HG02759 (cell line): ENCODE measurements around the gene EYS.
"Not testable (repeated sequence)": the region's sequence is repeated elsewhere in the genome, so short reads cannot be mapped to it uniquely, and the experiment has no call there.

Source experiments
- ATAC-seq: cut with Tn5 transposase; IDR thresholded peaks from one replicate; pipeline ENCODE4 v1.9.1; 2021; ENCODE audit warnings: mild to moderate bottlenecking, moderate library complexity; ENCODE audit not compliant: unreplicated experiment

Gene EYS

DNA sequence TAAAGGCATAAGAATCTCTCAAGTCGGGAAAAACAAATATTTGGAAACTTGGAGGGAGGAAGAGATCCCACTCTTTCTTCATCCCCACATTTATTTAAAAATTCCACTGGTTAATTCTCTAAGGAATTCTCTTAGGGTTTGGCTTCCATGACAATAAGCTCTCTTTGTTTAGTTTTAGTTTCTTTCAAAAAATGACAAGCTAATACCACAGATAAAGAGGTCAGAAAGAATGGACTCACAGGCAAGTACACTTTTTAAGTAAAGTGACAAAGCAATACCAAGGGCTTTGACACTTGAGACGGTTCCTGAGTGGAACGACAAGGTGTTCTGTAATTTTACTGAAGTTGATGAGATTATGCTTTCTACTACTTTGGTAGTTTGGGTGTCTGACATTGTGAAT lies 1199.4 kb downstream of the EYS start:
- ATAC-seq, result no peak

DNA sequence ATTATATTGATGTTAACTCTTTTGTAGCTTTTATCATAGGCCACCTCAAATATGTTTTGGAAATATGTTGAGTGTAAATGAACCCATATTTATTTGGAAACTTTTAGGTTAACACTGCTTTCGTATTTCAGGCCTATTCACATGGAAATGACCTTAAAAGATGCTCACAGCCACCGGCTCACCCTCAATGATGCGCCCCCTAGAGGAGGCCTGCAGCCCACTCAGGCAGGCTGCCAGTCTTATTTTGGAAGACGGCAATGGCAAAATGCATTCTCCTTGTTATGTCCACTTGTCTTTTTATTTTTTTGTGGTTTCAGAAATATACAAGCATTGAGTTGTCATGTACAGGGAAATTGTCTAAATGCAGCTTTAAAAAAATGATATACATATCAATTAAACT lies 1201.7 kb downstream of the EYS start:
- ATAC-seq, result peak; percentile 48

DNA sequence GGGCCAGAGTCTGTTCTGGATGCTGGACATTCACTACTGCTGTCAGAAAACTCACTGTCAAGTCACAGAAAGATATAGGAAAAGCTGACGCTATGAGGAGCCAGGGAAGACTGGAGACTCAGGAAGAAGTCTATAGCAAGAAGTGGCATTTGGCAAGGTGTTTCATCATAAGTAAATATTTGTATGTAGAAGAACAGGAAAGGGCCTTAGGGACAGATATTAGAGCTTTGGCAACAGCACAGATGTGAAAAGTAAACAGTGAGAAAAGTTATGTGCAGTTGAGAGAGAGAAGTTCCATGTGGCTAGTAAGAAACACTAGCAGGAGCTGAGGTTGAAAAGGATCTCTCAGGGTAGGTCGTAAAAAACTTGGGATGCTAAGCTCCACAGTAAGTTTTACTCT lies 1202.5 kb downstream of the EYS start:
- ATAC-seq, result no peak

GRCh38 chr6:64502801-64503200 lies 1204.2 kb downstream of the EYS start:
- no peak for ATAC-seq

- ATAC-seq, result no peak
Observed at GRCh38 chr6:64497634-64498033, 1209.4 kb downstream of the EYS start.

DNA sequence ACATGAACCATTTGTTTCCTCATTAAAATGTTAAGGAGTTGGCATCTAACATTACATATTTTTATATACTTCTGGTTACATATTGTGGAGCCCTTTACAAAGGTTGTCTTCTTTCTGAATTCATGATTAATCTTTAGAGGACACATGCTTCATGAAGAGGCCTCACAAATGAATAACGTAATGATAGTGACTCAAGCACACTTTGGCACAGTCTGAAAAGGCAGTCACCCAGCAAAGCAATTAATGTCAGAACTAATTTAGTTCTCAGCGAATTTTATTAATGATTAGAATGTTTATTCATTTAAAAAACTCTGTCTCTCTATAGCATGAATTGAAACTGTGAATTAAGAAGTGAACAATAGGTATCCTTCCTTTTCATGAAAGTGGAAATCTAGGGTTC lies 1217.3 kb downstream of the EYS start:
- ATAC-seq, result no peak

GRCh38 chr6:64486578-64487351 lies 1220.3 kb downstream of the EYS start:
- no peak for ATAC-seq

DNA sequence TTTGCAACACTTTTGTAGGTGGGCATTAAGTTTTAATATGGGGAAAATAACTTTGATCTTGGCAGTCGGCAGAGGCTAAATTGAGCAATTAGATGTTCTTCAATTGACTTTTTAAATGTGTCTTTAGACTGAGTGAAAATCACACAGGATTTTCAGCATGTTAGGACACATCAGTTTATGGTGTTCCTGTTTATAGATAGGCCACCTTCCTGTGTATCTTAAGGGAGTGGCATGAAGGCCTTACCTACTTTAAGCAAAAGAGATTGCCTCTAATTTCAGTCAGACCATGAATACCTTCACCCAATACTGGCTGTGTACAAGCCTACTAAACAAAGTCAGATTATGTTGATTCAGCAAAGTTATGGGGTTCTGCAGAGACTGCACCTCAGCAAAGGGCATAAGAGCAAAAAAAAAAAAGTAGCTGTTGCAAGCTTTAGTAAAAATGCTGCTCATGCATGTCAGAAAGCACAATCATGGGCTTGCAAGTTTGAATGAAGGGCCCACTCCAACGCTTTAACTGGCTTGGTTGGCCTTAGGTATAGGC lies 1223.0 kb downstream of the EYS start:
- ATAC-seq, result no peak

GRCh38 chr6:64482631-64483030 lies 1224.4 kb downstream of the EYS start:
- no peak for ATAC-seq

DNA sequence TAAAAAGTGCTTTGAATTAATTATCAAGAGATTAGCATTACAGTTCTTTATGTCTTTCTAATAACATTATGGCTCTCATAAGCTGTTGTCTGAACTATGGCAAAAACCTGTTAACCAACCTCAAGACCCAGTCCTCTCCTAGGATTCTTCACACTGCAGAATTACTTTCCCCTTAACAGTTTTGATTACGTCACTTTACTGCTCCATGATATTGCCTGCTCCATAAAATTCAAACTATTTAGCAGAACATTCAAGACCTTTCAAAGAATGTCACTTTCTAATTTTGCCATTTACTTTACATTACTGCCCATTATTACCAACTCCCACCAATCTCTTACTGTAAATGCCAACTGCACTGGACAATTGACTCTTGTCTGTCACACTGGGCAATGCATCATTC lies 1227.9 kb downstream of the EYS start:
- no peak for ATAC-seq

DNA sequence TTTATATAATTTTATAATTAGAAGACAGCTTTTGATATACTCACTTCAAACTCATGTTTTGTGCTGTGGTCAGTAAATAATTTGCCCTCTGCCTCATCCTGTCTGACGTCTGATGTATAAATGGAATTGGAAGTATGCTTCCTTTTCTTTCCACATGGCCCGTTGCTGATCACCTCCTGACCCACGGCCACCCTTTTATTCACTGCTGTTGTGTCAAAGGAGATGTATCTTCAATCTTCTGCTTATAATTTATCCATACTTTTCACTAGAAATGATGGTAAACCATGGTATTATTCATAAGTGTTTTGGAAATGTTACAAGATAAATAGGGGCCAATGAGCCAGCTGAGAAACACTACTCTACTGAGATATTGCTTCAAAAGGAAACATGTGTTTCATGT lies 1229.6 kb downstream of the EYS start:
- ATAC-seq, result no peak

GRCh38 chr6:64476935-64477334 lies 1230.1 kb downstream of the EYS start:
- no peak for ATAC-seq

DNA sequence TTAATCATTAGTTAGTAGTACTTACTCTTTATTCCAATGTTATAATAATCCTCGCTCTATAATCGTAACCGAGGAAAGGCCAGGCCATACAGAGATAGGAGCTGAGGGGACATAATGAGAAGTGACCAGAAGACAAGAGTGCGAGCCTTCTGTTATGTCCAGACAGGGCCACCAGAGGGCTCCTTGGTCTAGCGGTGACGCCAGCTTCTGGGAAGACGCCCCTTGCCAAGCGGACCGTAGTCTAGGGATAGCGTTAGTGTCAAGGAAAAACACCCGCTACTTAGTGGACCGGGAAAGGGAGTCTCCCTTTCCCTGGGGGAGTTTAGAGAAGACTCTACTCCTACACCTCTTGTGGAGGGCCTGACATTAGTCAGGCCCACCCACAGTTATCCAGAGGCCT lies 1237.6 kb downstream of the EYS start:
- not testable (repeated sequence) for ATAC-seq

- ATAC-seq, result no peak
Observed at GRCh38 chr6:64467656-64468055, 1239.4 kb downstream of the EYS start.

DNA sequence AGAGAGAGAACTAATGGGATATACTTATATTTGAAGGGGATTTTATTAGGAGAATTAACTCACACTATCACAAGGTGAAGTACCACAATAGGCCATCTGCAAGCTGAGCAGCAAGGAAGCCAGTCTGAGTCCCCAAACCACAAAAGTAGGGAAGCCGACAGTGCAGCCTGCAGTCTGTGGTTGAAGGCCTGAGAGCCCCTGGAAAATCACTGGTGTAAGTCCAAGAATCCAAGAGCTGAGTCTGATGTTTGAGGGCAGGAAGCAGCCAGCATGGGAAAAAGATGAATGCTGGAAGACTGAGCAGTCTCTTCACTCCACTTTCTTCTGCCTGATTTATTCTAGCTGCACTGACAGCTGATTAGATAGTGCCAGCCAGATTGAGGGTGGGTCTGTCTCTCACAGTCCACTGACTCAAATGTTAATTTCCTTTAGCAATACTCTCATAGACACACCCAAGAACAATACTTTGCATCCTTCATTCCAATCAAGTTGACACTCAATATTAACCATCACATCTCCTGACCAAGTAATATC lies 1247.5 kb downstream of the EYS start:
- ATAC-seq, result no peak

GRCh38 chr6:64448101-64448500 lies 1258.9 kb downstream of the EYS start:
- not testable (repeated sequence) for ATAC-seq

GRCh38 chr6:64445038-64445437 lies 1262.0 kb downstream of the EYS start:
- ATAC-seq, result no peak

DNA sequence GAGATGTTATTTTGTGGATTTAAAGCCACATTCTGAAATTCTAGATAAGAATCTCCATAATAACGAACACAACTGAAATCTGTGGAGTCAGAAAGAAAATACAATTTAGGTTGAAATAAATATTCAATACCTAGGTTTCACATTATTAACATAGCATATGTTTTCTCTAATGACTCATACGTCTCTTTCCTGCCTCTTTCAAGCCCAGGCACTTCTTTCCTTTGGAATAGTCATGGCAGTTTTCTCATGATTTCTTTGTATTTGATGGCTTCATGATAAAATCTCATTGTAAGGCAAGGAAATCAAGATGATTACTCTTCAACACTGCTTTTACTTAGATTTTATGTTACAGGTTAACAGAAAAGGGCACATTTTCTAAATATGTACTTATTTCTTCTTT lies 1267.8 kb downstream of the EYS start:
- no peak for ATAC-seq

DNA sequence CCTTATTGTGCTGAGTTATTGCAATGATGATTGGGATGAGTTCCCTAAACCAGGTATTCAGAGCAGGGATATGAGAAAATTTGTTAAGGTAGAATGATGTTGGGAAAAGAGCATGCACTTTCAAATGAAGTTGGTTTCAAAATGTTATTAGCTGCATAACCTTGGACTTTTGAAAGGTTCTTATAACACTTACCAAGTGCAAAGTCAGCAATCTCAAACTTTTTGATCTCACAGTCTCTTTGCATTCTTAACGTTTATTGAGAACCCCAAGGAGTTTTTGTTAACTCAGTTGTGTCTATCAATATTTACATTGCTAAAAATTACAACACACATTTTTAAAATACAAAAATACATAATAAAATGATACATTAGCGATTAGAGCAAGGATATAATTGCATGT lies 1269.0 kb downstream of the EYS start:
- no peak for ATAC-seq

- no peak for ATAC-seq
Observed at GRCh38 chr6:64429926-64430325, 1277.1 kb downstream of the EYS start.

DNA sequence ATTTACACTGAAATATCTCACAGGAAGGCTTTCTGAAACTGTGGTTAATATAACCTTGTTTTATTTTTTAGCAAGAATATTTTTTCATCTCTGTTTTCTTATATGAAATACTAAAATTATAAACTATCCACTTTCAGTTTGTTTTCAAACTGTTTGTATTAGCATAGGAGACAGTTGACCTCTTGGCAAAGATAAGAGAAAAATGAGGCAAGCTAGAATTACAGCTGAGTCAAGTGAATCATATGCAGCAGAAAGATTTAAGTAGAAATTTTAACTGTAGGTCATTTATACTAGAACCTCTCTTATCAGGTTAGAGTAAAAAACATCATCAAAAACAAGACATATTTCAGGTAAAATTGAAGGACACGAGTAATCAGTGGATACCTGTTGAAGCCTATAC lies 1278.8 kb downstream of the EYS start:
- ATAC-seq, result no peak

- ATAC-seq, result no peak
Observed at GRCh38 chr6:64415926-64416325, 1291.1 kb downstream of the EYS start.

DNA sequence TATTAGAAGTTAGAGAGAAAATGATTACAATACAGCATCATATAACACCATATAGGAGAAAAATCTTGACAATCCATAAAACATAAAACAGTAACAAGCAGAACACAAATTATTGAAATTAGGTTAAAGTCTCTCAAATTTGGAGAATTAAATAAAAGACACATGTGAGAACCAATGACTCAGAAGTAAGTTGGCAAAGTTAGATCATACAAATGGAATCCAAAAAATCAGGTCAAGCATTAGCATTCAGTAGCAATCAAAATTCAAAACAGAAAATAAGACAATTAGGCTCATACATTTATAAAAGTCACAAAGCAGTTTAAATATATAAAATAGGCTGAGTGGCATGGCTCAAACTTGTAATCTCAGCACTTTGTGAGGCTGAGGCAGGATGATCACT lies 1295.8 kb downstream of the EYS start:
- ATAC-seq, result no peak
